GM18511 (cell line): ENCODE results near the gene PDZD4.
"Not testable (repeated sequence)": the region's sequence is repeated elsewhere in the genome, so short reads cannot be mapped to it uniquely, and the experiment has no call there.

Experiments
- ATAC-seq: cut with Tn5 transposase; IDR thresholded peaks from one replicate; pipeline ENCODE4 v1.9.1; 2021; ENCODE audit warnings: mild to moderate bottlenecking, moderate library complexity; ENCODE audit not compliant: unreplicated experiment

The PDZD4 gene

GRCh38 chrX:153836921-153837320 is 6.6 kb upstream of the PDZD4 start:
- ATAC-seq, result no peak

- ATAC-seq, result no peak
Measured at GRCh38 chrX:153832728-153833127, 2.4 kb upstream of the PDZD4 start.

DNA sequence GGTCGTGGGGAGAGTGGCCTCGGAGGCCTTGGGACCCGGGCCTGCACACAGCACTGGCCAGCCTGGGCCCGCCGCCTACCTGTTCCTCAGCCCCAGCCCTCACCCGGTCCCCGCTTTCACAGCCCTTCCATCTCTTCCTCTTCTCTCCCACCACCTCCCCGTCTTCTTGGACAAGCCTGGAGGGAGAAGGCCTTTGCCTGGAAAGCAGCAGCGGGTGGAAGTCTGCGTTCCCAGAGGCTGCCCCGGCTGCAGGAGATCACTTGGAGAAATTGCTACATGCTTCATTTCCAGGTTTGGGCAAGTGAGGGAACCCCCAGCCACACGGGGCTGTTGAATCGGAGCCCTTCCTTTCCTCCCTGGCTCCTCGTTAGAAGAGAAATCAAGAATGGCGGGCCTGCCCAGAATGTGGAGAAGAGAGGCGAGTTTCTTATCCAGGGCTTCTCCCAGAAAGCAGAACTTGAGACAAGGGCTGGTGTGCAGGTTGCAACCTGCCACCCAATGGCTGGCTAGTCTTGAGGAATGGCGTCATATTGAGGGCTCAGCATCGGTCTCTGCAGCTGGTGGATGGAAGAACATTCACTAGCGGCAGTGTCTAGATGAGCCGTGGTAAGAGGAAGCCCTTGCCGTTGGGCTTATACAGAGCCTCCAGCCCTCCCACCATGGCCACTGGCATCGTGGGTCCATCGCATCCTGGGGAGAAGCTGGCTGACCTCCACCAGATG is 1.2 kb upstream of the PDZD4 start:
- ATAC-seq, result no peak

DNA sequence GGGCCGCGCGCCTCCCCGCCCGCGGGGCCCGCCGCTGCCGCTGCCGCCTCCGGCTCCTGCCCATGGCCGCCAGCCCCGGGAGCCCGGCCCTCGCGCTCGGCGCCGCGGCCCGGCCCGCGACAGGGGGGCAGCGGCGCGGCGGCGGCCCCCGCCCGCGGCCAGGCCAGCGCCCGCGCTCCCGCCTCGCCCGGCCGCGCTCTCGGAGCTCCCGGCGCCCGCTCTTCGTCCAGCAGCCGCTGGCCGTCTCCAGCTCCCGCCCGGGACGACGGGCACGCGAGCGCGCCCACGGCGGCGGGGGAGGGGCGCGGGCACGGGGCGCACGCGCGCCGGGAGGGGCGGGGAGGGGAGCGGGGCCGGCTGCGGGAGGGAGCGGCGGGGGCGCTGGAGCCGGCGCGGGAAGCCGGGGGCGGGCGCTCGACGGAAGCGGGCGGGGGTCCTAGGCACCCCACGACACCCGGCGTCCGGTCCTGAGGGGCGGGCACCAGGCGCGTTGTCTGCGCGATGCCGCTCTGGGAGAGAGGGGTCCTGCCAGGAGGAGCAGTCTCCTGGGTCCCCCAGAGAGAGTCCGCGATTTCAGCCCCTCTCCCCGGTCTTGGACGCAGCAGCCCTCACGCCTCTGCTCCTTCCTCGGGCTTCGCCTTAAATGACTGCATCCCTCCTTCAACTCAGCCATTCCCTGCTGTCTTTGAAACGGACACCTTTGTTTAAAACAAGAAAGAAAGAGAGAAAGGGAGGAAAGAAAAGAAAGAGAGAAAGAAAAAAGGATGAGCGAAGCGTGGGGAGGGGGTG is 490 bp upstream of the PDZD4 start:
- ATAC-seq, result no peak

DNA sequence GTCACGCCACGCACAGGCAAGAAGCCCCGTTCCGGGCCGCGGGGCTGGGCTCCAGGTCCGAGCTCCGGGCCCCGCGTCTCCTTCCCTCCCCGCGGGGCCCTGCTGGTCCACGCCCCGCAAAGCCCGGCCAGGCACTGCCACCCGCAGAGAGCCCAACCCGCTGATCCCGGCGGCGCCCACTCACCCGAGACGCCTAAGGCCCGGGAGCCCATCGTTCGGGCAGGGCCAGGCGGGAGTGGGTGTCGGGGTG is 870 bp downstream of the PDZD4 start:
- no peak for ATAC-seq

DNA sequence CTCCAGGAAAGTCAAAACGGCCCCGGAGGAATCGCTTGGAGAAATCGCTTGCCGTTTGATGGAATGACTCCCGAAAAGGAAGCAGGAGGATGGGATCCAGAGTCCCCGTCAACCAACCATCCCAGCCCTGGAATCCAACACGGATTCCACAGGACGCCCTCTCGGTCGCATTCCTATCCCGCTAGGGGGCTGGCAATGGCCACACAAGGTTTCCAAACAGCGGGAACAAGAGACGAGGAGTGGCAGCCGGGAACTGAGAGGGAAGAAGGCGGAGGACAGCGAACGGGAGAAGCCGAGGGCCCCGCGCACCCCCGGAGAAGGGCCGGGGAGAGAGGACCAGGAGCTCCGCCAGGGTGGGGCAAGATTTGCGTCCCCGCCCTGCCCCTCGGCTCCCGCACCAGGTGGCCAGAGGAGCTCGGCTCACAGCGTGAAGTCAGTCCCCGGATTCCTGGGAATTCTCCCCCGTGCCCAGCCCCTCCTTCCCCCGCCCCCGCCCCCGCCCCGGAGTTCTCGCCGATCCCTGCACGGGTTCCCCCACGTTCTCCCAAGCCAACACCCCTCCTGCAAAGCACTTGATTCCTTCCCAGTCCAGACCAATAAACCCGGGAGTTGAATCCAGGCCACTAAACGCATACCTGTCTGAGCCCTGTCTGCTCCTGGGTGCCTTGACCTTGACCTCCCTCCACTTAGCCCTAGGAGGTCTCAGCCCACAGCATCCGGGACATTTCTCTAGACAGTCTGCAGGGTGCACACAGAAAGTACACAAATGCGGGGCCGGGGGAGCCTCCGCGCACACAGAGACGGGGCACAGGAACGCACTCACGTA is 1.4 kb downstream of the PDZD4 start:
- no peak for ATAC-seq

DNA sequence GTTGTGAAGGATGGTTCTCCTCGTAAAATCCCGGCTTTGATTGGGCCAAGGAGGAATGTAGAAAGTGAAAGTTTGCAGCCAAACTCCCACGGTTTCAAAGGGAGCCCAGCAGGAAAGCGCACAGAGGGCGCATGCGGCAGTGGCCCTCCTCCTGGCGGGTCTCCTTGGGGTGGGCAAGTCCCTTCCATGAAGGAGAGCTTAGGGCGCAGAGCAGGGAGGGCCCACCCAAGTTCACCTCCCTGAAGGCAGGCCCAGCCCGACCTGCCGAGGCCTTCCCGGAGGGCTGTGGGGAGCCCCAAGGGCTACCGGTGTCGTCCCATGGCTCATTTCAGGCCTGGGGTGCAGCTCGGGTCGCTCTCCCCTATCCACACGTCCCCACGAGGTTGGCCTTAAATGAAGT is 2.0 kb downstream of the PDZD4 start:
- ATAC-seq, result no peak

GRCh38 chrX:153827903-153828302 is 2.4 kb downstream of the PDZD4 start:
- ATAC-seq, result no peak

DNA sequence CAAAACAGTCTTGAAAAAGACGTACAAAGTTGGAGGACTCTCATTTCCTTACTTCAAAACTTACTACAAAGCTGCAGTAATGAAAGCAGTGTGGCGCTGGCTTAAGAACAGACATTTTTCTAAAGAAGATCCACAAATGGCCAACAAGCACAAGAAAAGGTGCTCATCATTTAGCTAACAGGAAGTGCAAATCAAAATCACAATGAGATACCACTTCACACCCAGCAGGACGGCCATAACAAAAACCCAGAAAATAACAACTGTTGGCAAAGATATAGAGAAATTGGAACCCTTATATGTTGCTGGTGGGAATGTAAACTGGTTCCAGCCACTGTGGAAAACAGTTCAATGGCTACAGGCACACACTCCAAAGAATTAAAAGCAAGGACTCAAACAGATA is 3.3 kb downstream of the PDZD4 start:
- no peak for ATAC-seq

DNA sequence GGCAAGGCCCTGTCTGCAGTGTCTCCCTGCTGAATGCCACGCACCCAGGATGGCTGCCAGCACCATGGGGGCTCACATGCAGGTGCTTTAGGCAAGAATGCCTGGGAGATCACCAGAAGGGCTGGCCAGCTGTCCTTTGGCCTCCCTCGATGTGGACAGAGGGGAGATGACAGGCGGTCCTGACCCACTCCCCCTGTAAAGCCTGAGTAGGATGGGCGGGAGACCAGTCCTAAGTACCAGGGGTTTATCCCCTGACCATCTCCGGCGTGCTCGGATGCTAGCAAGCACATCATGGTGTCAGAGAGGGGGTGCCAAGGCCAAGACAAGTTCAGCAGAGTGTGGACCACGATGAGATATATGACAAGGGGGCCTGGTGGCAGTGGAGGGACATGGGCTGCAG is 5.3 kb downstream of the PDZD4 start:
- ATAC-seq, result no peak

DNA sequence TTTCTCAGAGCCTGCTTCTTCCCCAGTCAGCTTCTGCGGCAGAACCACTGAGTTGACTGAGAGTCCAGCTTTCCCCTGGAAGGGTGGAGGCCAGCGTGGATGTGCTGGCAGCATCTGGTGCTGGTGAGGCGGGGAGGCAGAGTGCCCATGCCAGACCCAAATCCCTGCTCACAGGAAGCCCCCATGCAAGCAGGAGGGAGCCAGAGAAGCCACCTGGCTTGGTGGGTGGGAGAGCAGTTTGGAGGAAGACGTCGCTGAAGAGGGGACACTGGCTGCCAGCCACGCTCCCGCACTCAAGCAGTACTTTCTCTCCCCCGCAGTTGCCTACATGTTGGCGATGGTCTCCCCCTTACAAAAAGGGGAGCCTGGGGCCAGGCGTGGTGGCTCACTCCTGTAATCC is 6.0 kb downstream of the PDZD4 start:
- ATAC-seq, result no peak

DNA sequence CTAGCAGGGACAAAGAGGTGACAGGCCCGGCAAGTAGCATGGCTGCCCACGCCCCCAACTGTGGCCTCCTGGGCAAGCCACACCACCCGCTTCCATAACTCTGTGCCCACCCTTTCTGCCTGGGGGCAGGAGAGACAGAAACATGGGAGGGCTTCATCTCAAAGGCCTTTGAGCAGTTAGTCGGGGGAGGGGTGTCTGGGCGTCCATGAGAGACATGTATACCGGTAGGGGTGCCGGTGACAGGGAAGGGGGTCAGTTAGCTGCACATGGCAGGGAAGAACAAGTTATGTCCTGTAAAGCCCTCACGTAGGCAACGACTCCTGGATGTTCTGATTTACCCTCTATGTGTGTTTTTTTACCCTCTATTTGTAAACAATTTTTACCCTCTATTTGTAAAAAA is 9.3 kb downstream of the PDZD4 start:
- ATAC-seq, result no peak

GRCh38 chrX:153820601-153821000 is 9.7 kb downstream of the PDZD4 start:
- ATAC-seq, result no peak

- ATAC-seq, result no peak
Measured at GRCh38 chrX:153819384-153820040, 10.8 kb downstream of the PDZD4 start.

GRCh38 chrX:153818571-153819383 is 11.6 kb downstream of the PDZD4 start:
- no peak for ATAC-seq

DNA sequence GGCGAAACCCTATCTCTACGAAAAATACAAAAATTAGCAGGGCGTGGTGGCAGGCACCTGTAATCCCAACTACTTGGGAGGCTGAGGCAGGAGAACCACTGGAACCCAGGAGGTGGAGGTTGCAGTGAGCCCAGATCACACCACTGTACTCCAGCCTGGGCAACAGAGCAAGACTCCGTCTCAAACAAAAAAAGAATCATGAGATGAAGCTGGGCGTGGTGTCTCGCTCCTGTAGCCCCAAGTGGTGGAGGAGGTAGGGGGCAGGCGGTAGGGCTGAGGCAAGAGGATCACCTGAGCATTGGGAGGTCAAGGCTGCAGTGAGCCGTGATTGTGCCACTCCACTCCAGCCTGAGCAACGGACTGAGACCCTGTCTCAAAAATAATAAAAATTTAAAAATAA is 12.3 kb downstream of the PDZD4 start:
- ATAC-seq, result not testable (repeated sequence)

GRCh38 chrX:153816831-153817690 is 13.3 kb downstream of the PDZD4 start:
- no peak for ATAC-seq

DNA sequence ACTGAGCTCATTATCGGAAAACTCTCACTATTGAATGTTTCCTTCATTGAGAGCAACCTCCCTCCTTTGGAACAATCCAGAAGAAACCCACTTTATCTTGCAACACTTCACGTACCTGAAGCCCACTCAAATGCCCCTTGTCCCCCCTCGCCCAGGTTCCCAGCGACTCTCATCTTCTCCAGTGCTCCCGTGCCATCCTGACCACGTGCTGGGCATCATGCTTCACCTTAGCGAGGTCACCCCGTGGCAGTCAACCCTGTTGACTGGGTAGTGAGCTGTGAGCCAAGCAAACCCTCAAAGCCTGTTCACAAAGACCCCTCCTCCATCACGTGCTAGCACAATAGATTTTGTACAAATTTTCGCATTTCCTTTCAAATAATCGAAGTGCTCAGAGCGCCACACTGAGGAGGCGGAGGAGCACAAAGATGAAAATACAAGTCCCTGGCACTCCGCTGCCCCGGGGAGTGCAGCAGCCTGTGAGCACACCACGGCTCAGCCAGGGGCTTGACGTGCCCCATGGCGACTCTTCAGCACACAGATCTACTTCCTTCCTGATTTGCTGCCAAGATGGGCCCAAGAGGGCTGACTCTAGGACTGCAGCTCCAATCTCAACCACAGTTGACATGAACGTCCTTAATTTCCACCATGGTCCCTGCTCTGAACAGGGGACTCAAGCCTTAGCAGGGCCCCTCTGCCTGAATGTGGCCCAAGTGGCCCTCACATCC is 15.6 kb downstream of the PDZD4 start:
- no peak for ATAC-seq

GRCh38 chrX:153813161-153813560 is 17.2 kb downstream of the PDZD4 start:
- ATAC-seq, result no peak
